GM23338 (cell line): ENCODE results near the gene TRIP10. TPM values are rescaled to one million over a fixed set of nuclear protein-coding genes. Genes with fewer than 3 reads are reported as not detected.

Experiments used
- ATAC-seq: fragments of 200-7000 bp; cut with Tn5 transposase; 3 replicates; pipeline ENCODE4 v1.9.1; 2020
- DNase-seq: peaks from one replicate; pipeline ENCODE4 v3.0.0-alpha.2; 2015; ENCODE audit warnings: low spot score
- H2AFZ ChIP-seq: fragments of 200-600 bp; sonication (generic); 2 replicates; pipeline ENCODE4 v1.8.0; 2016; ENCODE audit warnings: antibody characterized with exemption, mild to moderate bottlenecking, moderate library complexity
- H3F3A ChIP-seq: fragments of 200-600 bp; sonication (generic); replicated peaks from 2 replicates; pipeline ENCODE4 v1.8.0; 2017; ENCODE audit warnings: antibody characterized with exemption, mixed run types, low read depth
- H3K27ac ChIP-seq: fragments of 200-600 bp; sonication (generic); 2 replicates; pipeline ENCODE4 v1.6.1; 2016; ENCODE audit warnings: low read depth
- H3K27me3 ChIP-seq: fragments of 200-600 bp; sonication (generic); 2 replicates; pipeline ENCODE4 v1.8.0; 2016; ENCODE audit warnings: mild to moderate bottlenecking, mixed run types, moderate library complexity; ENCODE audit not compliant: insufficient read depth
- H3K36me3 ChIP-seq: fragments of 200-600 bp; sonication (generic); 2 replicates; pipeline ENCODE4 v1.8.0; 2016; ENCODE audit warnings: mild to moderate bottlenecking; ENCODE audit not compliant: insufficient read depth
- H3K4me1 ChIP-seq: fragments of 200-600 bp; sonication (generic); 2 replicates; pipeline ENCODE4 v1.8.0; 2016; ENCODE audit warnings: mild to moderate bottlenecking, moderate library complexity; ENCODE audit not compliant: insufficient read depth
- H3K4me2 ChIP-seq: fragments of 200-600 bp; sonication (generic); 2 replicates; pipeline ENCODE4 v1.7.1; 2017; ENCODE audit warnings: mixed run types
- H3K4me3 ChIP-seq: fragments of 200-600 bp; sonication (generic); 2 replicates; pipeline ENCODE4 v1.6.1; 2016; ENCODE audit warnings: mixed run types
- H3K79me2 ChIP-seq: fragments of 200-600 bp; sonication (generic); replicated peaks from 2 replicates; pipeline ENCODE4 v1.8.0; 2017; ENCODE audit warnings: mild to moderate bottlenecking; ENCODE audit not compliant: insufficient read depth
- H3K9me2 ChIP-seq: fragments of 200-600 bp; sonication (generic); 2 replicates; pipeline ENCODE4 v1.8.0; 2017; ENCODE audit not compliant: insufficient read depth
- H4K20me1 ChIP-seq: fragments of 200-600 bp; sonication (generic); replicated peaks from 2 replicates; pipeline ENCODE4 v1.8.0; 2017; ENCODE audit warnings: mild to moderate bottlenecking; ENCODE audit not compliant: insufficient read depth
- H3K27ac Mint-ChIP-seq: 2 replicates; pipeline ENCODE4 v1.8.0; 2020; ENCODE audit warnings: inconsistent platforms, mild to moderate bottlenecking, moderate library complexity, mixed read lengths
- H3K27me3 Mint-ChIP-seq: 3 replicates; pipeline ENCODE4 v1.8.0; 2022; ENCODE audit warnings: low read depth, mild to moderate bottlenecking, moderate library complexity, mixed read lengths, inconsistent platforms; ENCODE audit not compliant: insufficient read depth, poor library complexity
- H3K36me3 Mint-ChIP-seq: 3 replicates; pipeline ENCODE4 v1.8.0; 2021; ENCODE audit warnings: low read depth, mild to moderate bottlenecking, inconsistent platforms, moderate library complexity, mixed read lengths
- H3K4me1 Mint-ChIP-seq: 3 replicates; pipeline ENCODE4 v1.8.0; 2020; ENCODE audit warnings: mild to moderate bottlenecking, inconsistent platforms, mixed read lengths
- H3K4me3 Mint-ChIP-seq: 3 replicates; pipeline ENCODE4 v1.8.0; 2021; ENCODE audit warnings: moderate library complexity, mild to moderate bottlenecking, inconsistent platforms, mixed read lengths
- H3K9me3 Mint-ChIP-seq: 3 replicates; pipeline ENCODE4 v1.8.0; 2020; ENCODE audit warnings: moderate library complexity, mild to moderate bottlenecking, inconsistent platforms, mixed read lengths
- CREB1 ChIP-seq: fragments of 250-450 bp; sonication (Bioruptor Pico); IDR thresholded peaks from 2 replicates; pipeline ENCODE4 v1.5.0; 2020; ENCODE audit warnings: low read depth, mild to moderate bottlenecking, moderate library complexity
- ETS1 ChIP-seq: IDR thresholded peaks from 2 replicates; pipeline ENCODE4 v1.6.1; 2016; ENCODE audit warnings: antibody characterized with exemption
- EZH2 ChIP-seq: fragments of 200-600 bp; sonication (generic); IDR thresholded peaks from one replicate; pipeline ENCODE4 v1.8.0; 2017; ENCODE audit warnings: antibody characterized with exemption, mild to moderate bottlenecking, low read depth; ENCODE audit not compliant: unreplicated experiment
- EZH2phosphoT487 ChIP-seq: fragments of 200-600 bp; sonication (generic); IDR thresholded peaks from one replicate; pipeline ENCODE4 v1.8.1; 2018; ENCODE audit warnings: antibody characterized with exemption; ENCODE audit not compliant: unreplicated experiment
- JUNB ChIP-seq: IDR thresholded peaks from one replicate; pipeline ENCODE4 v1.6.1; 2016; ENCODE audit warnings: antibody characterized with exemption; ENCODE audit not compliant: unreplicated experiment
- NANOG ChIP-seq: IDR thresholded peaks from 2 replicates; pipeline ENCODE4 v1.6.1; 2016; ENCODE audit warnings: antibody characterized with exemption, borderline replicate concordance
- POLR2AphosphoS5 ChIP-seq: IDR thresholded peaks from 2 replicates; pipeline ENCODE4 v1.6.1; 2016; ENCODE audit warnings: antibody characterized with exemption, low read depth
- REST ChIP-seq: IDR thresholded peaks from one replicate; pipeline ENCODE4 v1.6.1; 2018; ENCODE audit warnings: antibody characterized with exemption; ENCODE audit not compliant: unreplicated experiment
- STAT1 ChIP-seq: IDR thresholded peaks from one replicate; pipeline ENCODE4 v1.6.1; 2016; ENCODE audit warnings: antibody characterized with exemption; ENCODE audit not compliant: unreplicated experiment
- ZNF114 ChIP-seq: fragments of 250-450 bp; sonication (Bioruptor Pico); IDR thresholded peaks from 2 replicates; pipeline ENCODE4 v1.5.0; 2020; ENCODE audit warnings: mild to moderate bottlenecking, moderate library complexity
- ZNF462 ChIP-seq: fragments of 250-450 bp; sonication (Bioruptor Pico); IDR thresholded peaks from 2 replicates; pipeline ENCODE4 v1.5.0; 2020; ENCODE audit warnings: mild to moderate bottlenecking, moderate library complexity
- polyA plus RNA-seq: library from polyadenylated mRNA; unstranded; fragments of >200 nt; fragmentation: Nextera tagmentation; extraction: Ambion mirVana; gene quantifications from 2 replicates; pipeline ENCODE4 v1.2.1, GENCODE V29; 2016
- total RNA-seq: library from RNA; depleted of rRNA; stranded (reverse); fragments of >200 nt; shearing (Covaris generic); gene quantifications from 2 replicates; pipeline ENCODE4 v1.2.3, GENCODE V29; 2014
- TF ChIP-seq, protein P1 (sequence below), 2 experiments: fragments of 200-600 bp in 1 of 2; sonication (generic) in 1 of 2; conservative IDR thresholded peaks; 2 replicates each; pipeline versions ENCODE4 v1.5.1 to v1.6.1; 2016 to 2017; ENCODE audit warnings: antibody characterized with exemption in 2 of 2, low read depth in 2 of 2, mild to moderate bottlenecking in 2 of 2, moderate library complexity in 1 of 2

Gene TRIP10
- total and polyA plus RNA-seq, 2 experiments from 2014 or later, result 56.8 to 68.5 TPM

- TF ChIP-seq ZNF462 (CRISPR knock-in tag), result no peak
Observed at GRCh38 chr19:6697291-6697690, 42.2 kb upstream of the TRIP10 start (continued).

GRCh38 chr19:6699935-6700334 is 39.5 kb upstream of the TRIP10 start:
- Mint-ChIP-seq H3K4me1 (no peaks in the 10 kb centered on the region), H3K27me3 (peaks cover 6% of the 10 kb centered on the region), H3K36me3 (peaks cover 24% of the 10 kb centered on the region; the same call in 2 of the 3 replicates), H3K4me3 (no peak overlapping the region), H3K9me3 (peaks cover 84% of the 10 kb centered on the region), H3K27ac (no peak overlapping the region)
- Histone ChIP-seq H3K9me2 (no peaks in the 10 kb centered on the region), H3K36me3 (no peaks in the 10 kb centered on the region), H4K20me1 (no peaks in the 10 kb centered on the region), H3K4me1 (no peaks in the 10 kb centered on the region), H3F3A (no peaks in the 10 kb centered on the region), H2AFZ (no peak overlapping the region), H3K4me2 (no peak overlapping the region), H3K79me2 (no peaks in the 10 kb centered on the region), H3K27ac (no peak overlapping the region), H3K4me3 (no peak overlapping the region), H3K27me3 (no peaks in the 10 kb centered on the region)
- DNase-seq, result no peak
- ATAC-seq, result no peak
- TF ChIP-seq ZNF114 (CRISPR knock-in tag) (no peak), STAT1 (no peak), CREB1 (CRISPR knock-in tag) (no peak), NANOG (no peak), JUNB (no peak), EZH2phosphoT487 (no peak), POLR2AphosphoS5 (no peak), REST (no peak), EZH2 (no peak), ETS1 (no peak)
- TF ChIP-seq, protein P1, sequence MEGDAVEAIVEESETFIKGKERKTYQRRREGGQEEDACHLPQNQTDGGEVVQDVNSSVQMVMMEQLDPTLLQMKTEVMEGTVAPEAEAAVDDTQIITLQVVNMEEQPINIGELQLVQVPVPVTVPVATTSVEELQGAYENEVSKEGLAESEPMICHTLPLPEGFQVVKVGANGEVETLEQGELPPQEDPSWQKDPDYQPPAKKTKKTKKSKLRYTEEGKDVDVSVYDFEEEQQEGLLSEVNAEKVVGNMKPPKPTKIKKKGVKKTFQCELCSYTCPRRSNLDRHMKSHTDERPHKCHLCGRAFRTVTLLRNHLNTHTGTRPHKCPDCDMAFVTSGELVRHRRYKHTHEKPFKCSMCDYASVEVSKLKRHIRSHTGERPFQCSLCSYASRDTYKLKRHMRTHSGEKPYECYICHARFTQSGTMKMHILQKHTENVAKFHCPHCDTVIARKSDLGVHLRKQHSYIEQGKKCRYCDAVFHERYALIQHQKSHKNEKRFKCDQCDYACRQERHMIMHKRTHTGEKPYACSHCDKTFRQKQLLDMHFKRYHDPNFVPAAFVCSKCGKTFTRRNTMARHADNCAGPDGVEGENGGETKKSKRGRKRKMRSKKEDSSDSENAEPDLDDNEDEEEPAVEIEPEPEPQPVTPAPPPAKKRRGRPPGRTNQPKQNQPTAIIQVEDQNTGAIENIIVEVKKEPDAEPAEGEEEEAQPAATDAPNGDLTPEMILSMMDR (conservative IDR thresholded peaks at IDR 0.05; ENCODE audit: low read depth in 2 of 2), result no peak
